BLaER1 treated with 17β-estradiol and CSF1 and Interleukin-3, amounts not matched to agents 10 nM and 100 nM (cell line): ENCODE data around the gene TSR2.
"Not testable (repeated sequence)": the region's sequence is repeated elsewhere in the genome, so short reads cannot be mapped to it uniquely, and the experiment has no call there.

Experiments used
- H3K27ac ChIP-seq, 11 experiments: shearing (Covaris generic); formaldehyde crosslinking; 2 replicates each; pipeline ENCODE4 v1.8.1; 2022
- H3K27me3 ChIP-seq, 11 experiments: shearing (Covaris generic); formaldehyde crosslinking; 2 replicates each; pipeline ENCODE4 v1.8.1; 2022
- H3K36me3 ChIP-seq, 11 experiments: shearing (Covaris generic); formaldehyde crosslinking; 2 replicates each; pipeline ENCODE4 v1.8.1; 2022
- H3K4me1 ChIP-seq, 10 experiments: shearing (Covaris generic); formaldehyde crosslinking; 2 replicates each; pipeline ENCODE4 v1.8.1; 2022
- H3K4me2 ChIP-seq, 11 experiments: shearing (Covaris generic); formaldehyde crosslinking; 2 replicates each; pipeline ENCODE4 v1.8.1; 2022
- H3K4me3 ChIP-seq, 10 experiments: shearing (Covaris generic); formaldehyde crosslinking; 2 replicates each; pipeline ENCODE4 v1.8.1; 2022
- H3K9ac ChIP-seq, 11 experiments: shearing (Covaris generic); formaldehyde crosslinking; 2 replicates each; pipeline ENCODE4 v1.8.1; 2022
- H3K9me3 ChIP-seq, 11 experiments: shearing (Covaris generic); formaldehyde crosslinking; replicated peaks in 1 of 11; 2 replicates each; pipeline ENCODE4 v1.8.1; 2022
- H4K20me1 ChIP-seq, 11 experiments: shearing (Covaris generic); formaldehyde crosslinking; 2 replicates each; pipeline ENCODE4 v1.8.1; 2022
- Cebpa-rat ChIP-seq, 11 experiments: shearing (Covaris generic); IDR thresholded peaks; 2 replicates each; pipeline ENCODE4 v1.8.1; 2022

Gene TSR2

GRCh38 chrX:54483946-54484345, 43.7 kb downstream of the TSR2 start:
- peaks cover 0 to 13% (median 0%) of the 10 kb centered on the region in 11 experiments; a peak in 4 of 22 replicates for H4K20me1 ChIP-seq
- peaks cover 9 to 22% (median 15%) of the 10 kb centered on the region in 10 experiments; a peak in 16 of 20 replicates for H3K4me1 ChIP-seq
- no peak overlapping the region for H3K4me3 ChIP-seq
- H3K36me3 ChIP-seq = no peaks in the 10 kb centered on the region
- peaks cover 0 to 5% (median 0%) of the 10 kb centered on the region in 11 experiments; a peak in 2 of 22 replicates for H3K9me3 ChIP-seq
- TF ChIP-seq Cebpa-rat (IDR thresholded peaks at IDR 0.05) = no peak
- H3K4me2 ChIP-seq = no peak overlapping the region
- H3K27me3 ChIP-seq = peaks cover 32 to 67% (median 61%) of the 10 kb centered on the region in 11 experiments
- H3K9ac ChIP-seq = no peak overlapping the region
- H3K27ac ChIP-seq = no peak overlapping the region

- no peak overlapping the region for H3K4me3 ChIP-seq
- no peak overlapping the region for H3K27ac ChIP-seq
- H3K4me2 ChIP-seq = peak overlapping the region in 1 of 11 experiments; percentile 12; a peak in 2 of 22 replicates
- peaks cover 2 to 15% (median 8%) of the 10 kb centered on the region in 10 experiments; a peak in 15 of 20 replicates for H3K4me1 ChIP-seq
- H3K9me3 ChIP-seq = peaks cover 3 to 12% (median 6%) of the 10 kb centered on the region in 11 experiments; a peak in 15 of 22 replicates
- no peak overlapping the region for H3K9ac ChIP-seq
- TF ChIP-seq Cebpa-rat (IDR thresholded peaks at IDR 0.05) = no peak
- H4K20me1 ChIP-seq = peaks cover 0 to 8% (median 0%) of the 10 kb centered on the region in 11 experiments; a peak in 4 of 22 replicates
- H3K27me3 ChIP-seq = peaks cover 25 to 60% (median 54%) of the 10 kb centered on the region in 11 experiments
- no peaks in the 10 kb centered on the region for H3K36me3 ChIP-seq
Measured at GRCh38 chrX:54484666-54485065, 44.5 kb downstream of the TSR2 start.

- H3K9ac ChIP-seq, H3K4me3 ChIP-seq, H3K4me1 ChIP-seq, H3K36me3 ChIP-seq, H4K20me1 ChIP-seq, H3K27ac ChIP-seq, H3K4me2 ChIP-seq: not testable (repeated sequence)
- peaks cover 5 to 50% (median 39%) of the 10 kb centered on the region in 11 experiments for H3K27me3 ChIP-seq
- peaks cover 9 to 16% (median 13%) of the 10 kb centered on the region in 11 experiments; a peak in 19 of 22 replicates for H3K9me3 ChIP-seq
Measured at GRCh38 chrX:54489819-54490218, 49.6 kb downstream of the TSR2 start.

- no peak for TF ChIP-seq Cebpa-rat (IDR thresholded peaks at IDR 0.05)
- Histone ChIP-seq H3K36me3 (no peaks in the 10 kb centered on the region), H3K9ac (no peak overlapping the region), H3K4me2 (no peak overlapping the region), H4K20me1 (peaks cover 0 to 4% (median 0%) of the 10 kb centered on the region in 11 experiments; a peak in 1 of 22 replicates), H3K27me3 (peaks cover 16 to 60% (median 51%) of the 10 kb centered on the region in 11 experiments; a peak in 21 of 22 replicates), H3K4me1 (peaks cover 0 to 10% (median 0%) of the 10 kb centered on the region in 10 experiments; a peak in 7 of 20 replicates), H3K4me3 (no peak overlapping the region), H3K9me3 (peaks cover 9 to 21% (median 15%) of the 10 kb centered on the region in 11 experiments; a peak in 19 of 22 replicates), H3K27ac (no peak overlapping the region)
Measured at GRCh38 chrX:54492340-54492739, 52.1 kb downstream of the TSR2 start.

- Histone ChIP-seq H3K27ac (0 out of 22 replicates have a peak overlapping the region, but pooled peaks of 1 of the 11 experiments have one; percentile 49), H3K36me3 (no peaks in the 10 kb centered on the region), H3K4me1 (peaks cover 0 to 10% (median 0%) of the 10 kb centered on the region in 10 experiments; a peak in 7 of 20 replicates), H3K27me3 (peaks cover 27 to 78% (median 63%) of the 10 kb centered on the region in 11 experiments), H3K4me3 (peak overlapping the region in 9 of 10 experiments; percentile 65 to 75 (median 69); a peak in 15 of 20 replicates), H3K9ac (peak overlapping the region in 8 of 11 experiments; percentile 70 to 82 (median 74); a peak in 15 of 22 replicates), H3K4me2 (peak overlapping the region; percentile 78 to 92 (median 88); a peak in 21 of 22 replicates), H4K20me1 (peaks cover 0 to 4% (median 0%) of the 10 kb centered on the region in 11 experiments; a peak in 1 of 22 replicates), H3K9me3 (peaks cover 6 to 20% (median 8%) of the 10 kb centered on the region in 11 experiments; a peak in 18 of 22 replicates)
- TF ChIP-seq Cebpa-rat (IDR thresholded peaks at IDR 0.05) = no peak
Measured at GRCh38 chrX:54494166-54494988, 54.2 kb downstream of the TSR2 start.
